Measurements from ENCODE around the gene ATAD1.
A peak's percentile ranks its signal among the peaks of the same experiment; 100 is the strongest.

The ATAD1 gene

GRCh38 chr10:87775766-87776165 lies 42.3 kb downstream of the ATAD1 start:
- TF ChIP-seq EGR1 (IDR thresholded peaks at IDR 0.05) (no peak), NFIC (IDR thresholded peaks at IDR 0.05) (no peak), MAX (IDR thresholded peaks at IDR 0.05) (no peak), CREB1 (IDR thresholded peaks at IDR 0.05; ENCODE audit: low read depth) (no peak), TAF1 (IDR thresholded peaks at IDR 0.05; ENCODE audit: low read depth) (no peak), CEBPB (IDR thresholded peaks at IDR 0.05) (no peak), REST (IDR thresholded peaks at IDR 0.05; ENCODE audit: low read depth) (no peak), FOXM1 (IDR thresholded peaks at IDR 0.05; ENCODE audit: borderline replicate concordance, low read depth) (no peak), TEAD4 (IDR thresholded peaks at IDR 0.05) (no peak), TCF12 (IDR thresholded peaks at IDR 0.05; ENCODE audit: low read depth) (no peak), USF1 (IDR thresholded peaks at IDR 0.05) (no peak), EP300 (IDR thresholded peaks at IDR 0.05; ENCODE audit: borderline replicate concordance) (no peak), ZBTB7A (IDR thresholded peaks at IDR 0.05; ENCODE audit: low read depth) (no peak), RAD21 (IDR thresholded peaks at IDR 0.05; ENCODE audit: low read depth) (no peak)

- TF ChIP-seq FOXM1 (IDR thresholded peaks at IDR 0.05; ENCODE audit: borderline replicate concordance, low read depth), result no peak
- TF ChIP-seq REST (IDR thresholded peaks at IDR 0.05; ENCODE audit: low read depth), result no peak
- peak; percentile 58 for TF ChIP-seq RAD21 (IDR thresholded peaks at IDR 0.05; ENCODE audit: low read depth)
Measured at GRCh38 chr10:87771871-87772500, 46.0 kb downstream of the ATAD1 start.

- TF ChIP-seq ZBTB7A (IDR thresholded peaks at IDR 0.05; ENCODE audit: low read depth), result no peak
- TF ChIP-seq EP300 (IDR thresholded peaks at IDR 0.05; ENCODE audit: borderline replicate concordance), result no peak
- no peak for TF ChIP-seq YY1 (IDR thresholded peaks at IDR 0.05; ENCODE audit: low read depth)
- TF ChIP-seq EGR1 (IDR thresholded peaks at IDR 0.05), result no peak
- TF ChIP-seq TCF12 (IDR thresholded peaks at IDR 0.05; ENCODE audit: low read depth), result no peak
- TF ChIP-seq RAD21 (IDR thresholded peaks at IDR 0.05; ENCODE audit: low read depth), result no peak
- no peak for TF ChIP-seq TEAD4 (IDR thresholded peaks at IDR 0.05)
Measured at GRCh38 chr10:87767253-87767652, 50.8 kb downstream of the ATAD1 start.

- TF ChIP-seq NFIC (IDR thresholded peaks at IDR 0.05), result no peak
Measured at GRCh38 chr10:87765666-87766376, 52.2 kb downstream of the ATAD1 start.

GRCh38 chr10:87764072-87764934 lies 53.7 kb downstream of the ATAD1 start:
- TF ChIP-seq RAD21 (IDR thresholded peaks at IDR 0.05; ENCODE audit: low read depth) (no peak), CREB1 (IDR thresholded peaks at IDR 0.05; ENCODE audit: low read depth) (no peak), NFIC (IDR thresholded peaks at IDR 0.05) (no peak), CEBPB (IDR thresholded peaks at IDR 0.05) (no peak), EGR1 (IDR thresholded peaks at IDR 0.05) (no peak), EP300 (IDR thresholded peaks at IDR 0.05; ENCODE audit: borderline replicate concordance) (no peak), YY1 (IDR thresholded peaks at IDR 0.05; ENCODE audit: low read depth) (no peak), REST (IDR thresholded peaks at IDR 0.05; ENCODE audit: low read depth) (no peak), TAF1 (IDR thresholded peaks at IDR 0.05; ENCODE audit: low read depth) (no peak), MAX (IDR thresholded peaks at IDR 0.05) (no peak), FOXM1 (IDR thresholded peaks at IDR 0.05; ENCODE audit: borderline replicate concordance, low read depth) (no peak), TEAD4 (IDR thresholded peaks at IDR 0.05) (no peak), USF1 (IDR thresholded peaks at IDR 0.05) (no peak), ZBTB7A (IDR thresholded peaks at IDR 0.05; ENCODE audit: low read depth) (no peak), TCF12 (IDR thresholded peaks at IDR 0.05; ENCODE audit: low read depth) (no peak)

Measured in Ishikawa (cell line).